Naive thymus-derived CD4-positive, alpha-beta T cell (primary cell): Measurements from ENCODE around the gene NT5C2. TPM values are rescaled to one million over a fixed set of nuclear protein-coding genes. Genes with fewer than 3 reads are reported as not detected.
"Not testable (repeated sequence)": the region's sequence is repeated elsewhere in the genome, so short reads cannot be mapped to it uniquely, and the experiment has no call there.

Source experiments
- ATAC-seq: fragments of 150-1000 bp; cut with Tn5 transposase; 2 replicates; pipeline ENCODE4 v1.10.0; 2021; ENCODE audit warnings: mild to moderate bottlenecking, moderate library complexity
- CTCF ChIA-PET: fragments of 350-600 bp; sonication (Branson Sonifier 250); formaldehyde crosslinking; loops from one replicate; lab custom pipeline; 2021; ENCODE audit warnings: antibody characterized with exemption; lab: Charles Lee
- POLR2A ChIA-PET: fragments of 350-600 bp; sonication (Branson Sonifier 250); formaldehyde crosslinking; loops from one replicate; lab custom pipeline; 2021; ENCODE audit warnings: antibody characterized with exemption, inconsistent platforms; lab: Charles Lee
- DNase-seq, 9 donors: peaks; one replicate each; pipeline versions ENCODE4 v3.0.0 to v3.0.0-alpha.2; 2020 to 2022; ENCODE audit warnings: mixed read lengths in 1 of 9
- H3K27ac ChIP-seq: one replicate; pipeline ENCODE4 v1.7.0; 2013; ENCODE audit warnings: mild to moderate bottlenecking, low read depth, low read length, moderate library complexity
- H3K27me3 ChIP-seq, 2 donors: one replicate each; pipeline ENCODE4 v1.7.0; 2013; ENCODE audit warnings: low read length in 2 of 2, mild to moderate bottlenecking in 2 of 2, moderate library complexity in 2 of 2; ENCODE audit not compliant: control insufficient read depth in 2 of 2, insufficient read depth in 2 of 2
- H3K36me3 ChIP-seq, 3 experiments: 1 replicate in 2 of 3; 2 replicates in 1 of 3; pipeline ENCODE4 v1.7.0; 2013; ENCODE audit warnings: low read length in 3 of 3, mild to moderate bottlenecking in 3 of 3, moderate library complexity in 1 of 3; ENCODE audit not compliant: insufficient read depth in 3 of 3, control insufficient read depth in 2 of 3
- H3K4me1 ChIP-seq, 2 donors: one replicate each; pipeline ENCODE4 v1.7.0; 2013; ENCODE audit warnings: low read length in 2 of 2, mild to moderate bottlenecking in 2 of 2, moderate library complexity in 1 of 2; ENCODE audit not compliant: control insufficient read depth in 2 of 2, insufficient read depth in 2 of 2
- H3K4me3 ChIP-seq: 2 replicates; pipeline ENCODE4 v1.7.0; 2013; ENCODE audit warnings: mild to moderate bottlenecking, low read length
- H3K9me3 ChIP-seq, 3 experiments: 1 replicate in 2 of 3; 2 replicates in 1 of 3; pipeline ENCODE4 v1.7.0; 2013; ENCODE audit warnings: low read length in 3 of 3; ENCODE audit not compliant: control insufficient read depth in 2 of 3
- H3K27ac Mint-ChIP-seq, 9 donors: one replicate each; pipeline ENCODE4 v1.8.0; 2020 to 2022; ENCODE audit warnings: mixed read lengths in 9 of 9, mild to moderate bottlenecking in 8 of 9, moderate library complexity in 5 of 9, inconsistent platforms in 2 of 9
- H3K27me3 Mint-ChIP-seq, 5 donors: one replicate each; pipeline ENCODE4 v1.8.0; 2021 to 2022; ENCODE audit warnings: mixed read lengths in 5 of 5, mild to moderate bottlenecking in 1 of 5
- H3K36me3 Mint-ChIP-seq, 5 donors: one replicate each; pipeline ENCODE4 v1.8.0; 2020 to 2022; ENCODE audit warnings: mixed read lengths in 5 of 5, mild to moderate bottlenecking in 3 of 5, inconsistent platforms in 1 of 5
- H3K4me1 Mint-ChIP-seq, 7 donors: one replicate each; pipeline ENCODE4 v1.8.0; 2020 to 2022; ENCODE audit warnings: mixed read lengths in 7 of 7, mild to moderate bottlenecking in 3 of 7, inconsistent platforms in 1 of 7
- H3K4me3 Mint-ChIP-seq, 10 donors: one replicate each; pipeline ENCODE4 v1.8.0; 2020 to 2022; ENCODE audit warnings: mild to moderate bottlenecking in 10 of 10, mixed read lengths in 10 of 10, moderate library complexity in 6 of 10, inconsistent platforms in 2 of 10
- H3K9me3 Mint-ChIP-seq, 11 donors: one replicate each; pipeline ENCODE4 v1.8.0; 2020 to 2022; ENCODE audit warnings: mixed read lengths in 11 of 11, mild to moderate bottlenecking in 4 of 11, inconsistent platforms in 1 of 11, moderate library complexity in 1 of 11
- intact Hi-C, 2 donors: fragments of 100-400 bp; cut with micrococcal nuclease; formaldehyde crosslinking; loops; one replicate each; pipeline ENCODE4 v1.15.1; 2023
- polyA plus RNA-seq, 2 donors: library from polyadenylated mRNA; unstranded; fragments of 300-500 nt; fragmentation: Illumina TruSeq; gene quantifications; one replicate each; pipeline ENCODE4 v1.2.3, GENCODE V29; 2021
- total RNA-seq, 6 experiments: library from RNA in 5 of 6; stranded (reverse) in 5 of 6; gene quantifications; 1 replicate in 5 of 6; 2 replicates in 1 of 6; pipeline ENCODE4 v1.2.3 and lab custom pipeline; 2021 to 2026

NT5C2 gene
- total and polyA plus RNA-seq, 7 experiments from 2014 or later, result 48.7 to 87.8 (median 68.9) TPM

GRCh38 chr10:103215601-103216000, 22.5 kb upstream of the NT5C2 start:
- no peak overlapping the region for H3K27ac Mint-ChIP-seq
- DNase-seq (no peak), ATAC-seq (no peak)
- Histone ChIP-seq H3K4me3 (no peak overlapping the region), H3K27me3 (no peaks in the 10 kb centered on the region), H3K36me3 (no peaks in the 10 kb centered on the region), H3K4me1 (no peaks in the 10 kb centered on the region), H3K9me3 (no peaks in the 10 kb centered on the region), H3K27ac (no peak overlapping the region)
- H3K4me3 Mint-ChIP-seq, result no peak overlapping the region
- ChIA-PET POLR2A (no interaction called here), CTCF (no interaction called here)
- H3K36me3 Mint-ChIP-seq, result peaks cover 0 to 7% (median 4%) of the 10 kb centered on the region in 5 donors
- intact Hi-C loops, result no loop called here
- H3K4me1 Mint-ChIP-seq, result no peaks in the 10 kb centered on the region
- H3K9me3 Mint-ChIP-seq, result peaks cover 0 to 16% (median 10%) of the 10 kb centered on the region in 11 donors
- peaks cover 0 to 10% (median 0%) of the 10 kb centered on the region in 5 donors for H3K27me3 Mint-ChIP-seq

- H3K27me3 Mint-ChIP-seq, H3K27me3 ChIP-seq, H3K9me3 ChIP-seq, H3K4me1 ChIP-seq, ATAC-seq, H3K4me3 ChIP-seq, POLR2A ChIA-PET, intact Hi-C loops, H3K36me3 Mint-ChIP-seq, H3K4me3 Mint-ChIP-seq, H3K4me1 Mint-ChIP-seq, H3K36me3 ChIP-seq, H3K27ac Mint-ChIP-seq, H3K27ac ChIP-seq, DNase-seq, CTCF ChIA-PET: not testable (repeated sequence)
- H3K9me3 Mint-ChIP-seq, result peaks cover 0 to 16% (median 10%) of the 10 kb centered on the region in 11 donors
Observed at GRCh38 chr10:103210262-103210661, 17.2 kb upstream of the NT5C2 start.

GRCh38 chr10:103207643-103208042, 14.6 kb upstream of the NT5C2 start:
- H3K4me3 Mint-ChIP-seq, CTCF ChIA-PET, POLR2A ChIA-PET, H3K27me3 Mint-ChIP-seq, H3K4me1 Mint-ChIP-seq, intact Hi-C loops, ATAC-seq, H3K36me3 ChIP-seq, DNase-seq, H3K36me3 Mint-ChIP-seq, H3K9me3 ChIP-seq, H3K27me3 ChIP-seq, H3K4me1 ChIP-seq, H3K4me3 ChIP-seq, H3K27ac ChIP-seq, H3K27ac Mint-ChIP-seq: not testable (repeated sequence)
- peaks cover 0 to 11% (median 5%) of the 10 kb centered on the region in 11 donors for H3K9me3 Mint-ChIP-seq

GRCh38 chr10:103207141-103207540, 14.1 kb upstream of the NT5C2 start:
- Histone ChIP-seq H3K4me1 (no peaks in the 10 kb centered on the region), H3K27ac (no peak overlapping the region), H3K4me3 (no peak overlapping the region), H3K36me3 (no peaks in the 10 kb centered on the region), H3K27me3 (no peaks in the 10 kb centered on the region), H3K9me3 (peaks cover 0 to 8% (median 0%) of the 10 kb centered on the region in 3 experiments)
- peaks cover 0 to 3% (median 0%) of the 10 kb centered on the region in 5 donors for H3K27me3 Mint-ChIP-seq
- DNase-seq (no peak), ATAC-seq (no peak)
- intact Hi-C loops, result no loop called here
- no peaks in the 10 kb centered on the region for H3K4me1 Mint-ChIP-seq
- H3K36me3 Mint-ChIP-seq, result peaks cover 0 to 4% (median 0%) of the 10 kb centered on the region in 5 donors
- ChIA-PET CTCF (no interaction called here), POLR2A (interaction anchor here (0.5 kb wide), 1 partner anchor 200 kb away, joined by 4 read pairs; no protein-coding TSS in a partner anchor)
- no peak overlapping the region for H3K27ac Mint-ChIP-seq
- H3K9me3 Mint-ChIP-seq, result peaks cover 0 to 7% (median 3%) of the 10 kb centered on the region in 11 donors
- no peak overlapping the region for H3K4me3 Mint-ChIP-seq

GRCh38 chr10:103206715-103207114, 13.6 kb upstream of the NT5C2 start:
- H3K36me3 Mint-ChIP-seq, H3K27ac ChIP-seq, H3K4me1 ChIP-seq, H3K4me1 Mint-ChIP-seq, intact Hi-C loops, ATAC-seq, H3K27me3 ChIP-seq, H3K4me3 Mint-ChIP-seq, H3K27me3 Mint-ChIP-seq, H3K4me3 ChIP-seq, H3K36me3 ChIP-seq, CTCF ChIA-PET, H3K9me3 Mint-ChIP-seq, DNase-seq, H3K9me3 ChIP-seq, H3K27ac Mint-ChIP-seq: not testable (repeated sequence)
- POLR2A ChIA-PET, result interaction anchor here (0.5 kb wide), 1 partner anchor 201 kb away, joined by 4 read pairs; no protein-coding TSS in a partner anchor

DNA sequence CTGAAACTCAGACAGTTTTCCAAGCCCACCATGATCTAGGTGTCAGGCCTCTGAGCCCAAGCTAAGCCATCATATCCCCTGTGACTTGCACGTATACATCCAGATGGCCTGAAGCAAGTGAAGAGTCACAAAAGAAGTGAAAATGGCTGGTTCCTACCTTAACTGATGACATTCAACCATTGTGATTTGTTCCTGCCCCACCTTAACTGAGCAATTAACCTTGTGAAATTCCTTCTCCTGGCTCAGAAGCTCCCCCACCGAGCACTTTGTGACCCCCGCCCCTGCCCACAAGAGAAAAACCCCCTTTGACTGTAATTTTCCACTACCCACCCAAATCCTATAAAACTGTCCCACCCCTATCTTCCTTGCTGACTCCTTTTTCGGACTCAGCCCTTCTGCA, 12.3 kb upstream of the NT5C2 start:
- not testable (repeated sequence) for H3K9me3 Mint-ChIP-seq

More for the DNA sequence above, 12.3 kb upstream of the NT5C2 start:
- H3K27ac ChIP-seq, ATAC-seq, H3K27ac Mint-ChIP-seq, CTCF ChIA-PET, H3K4me3 Mint-ChIP-seq, POLR2A ChIA-PET, H3K36me3 ChIP-seq, H3K27me3 ChIP-seq, H3K4me1 ChIP-seq, DNase-seq, H3K4me3 ChIP-seq, intact Hi-C loops, H3K27me3 Mint-ChIP-seq, H3K4me1 Mint-ChIP-seq, H3K9me3 ChIP-seq, H3K36me3 Mint-ChIP-seq: not testable (repeated sequence)
